Stimulated activated CD4-positive, alpha-beta T cell treated with anti-CD3 and anti-CD28 coated beads, TNF-alpha, amount 100 ng/mL, for 4 hours (primary cell): Measurements from ENCODE around the gene FCGBP.
A peak's percentile ranks its signal among the peaks of the same experiment; 100 is the strongest.
"Not testable (repeated sequence)": the region's sequence is repeated elsewhere in the genome, so short reads cannot be mapped to it uniquely, and the experiment has no call there.

ENCODE experiments used
- DNase-seq, 3 experiments: peaks; one replicate each; pipeline ENCODE4 v3.0.0-alpha.2; 2020; ENCODE audit warnings: low read depth in 3 of 3

FCGBP gene

DNA sequence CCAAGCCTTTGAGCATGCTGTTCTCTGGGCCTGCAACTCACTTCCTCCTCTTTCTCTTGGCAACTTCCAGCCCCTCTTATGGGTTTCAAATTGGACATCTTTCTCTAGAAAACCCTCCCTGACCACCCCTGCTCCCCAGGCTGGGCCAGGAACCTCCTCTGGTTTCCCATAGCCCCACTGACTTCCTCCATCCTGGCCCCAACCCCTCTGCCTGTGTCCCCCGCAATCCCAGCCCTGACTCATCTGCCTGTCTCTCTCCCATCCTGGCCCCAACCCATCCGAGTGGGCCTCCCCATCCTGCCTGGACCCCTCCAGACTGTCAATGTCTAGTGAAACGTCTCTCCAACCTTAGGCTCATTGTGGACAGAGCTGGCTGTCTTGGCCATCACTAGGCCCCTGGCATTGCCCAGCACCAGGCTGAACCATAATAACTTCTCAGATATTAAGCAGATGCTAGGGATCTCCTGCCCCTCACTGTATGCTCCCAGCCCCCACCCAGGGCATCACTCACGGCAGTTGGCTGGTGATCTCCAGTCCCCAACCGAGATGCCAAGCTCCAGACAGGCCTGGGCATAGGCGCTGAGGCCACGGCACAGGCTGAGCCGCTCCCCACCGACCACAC, 16.8 kb downstream of the FCGBP start:
- no peak for DNase-seq

DNA sequence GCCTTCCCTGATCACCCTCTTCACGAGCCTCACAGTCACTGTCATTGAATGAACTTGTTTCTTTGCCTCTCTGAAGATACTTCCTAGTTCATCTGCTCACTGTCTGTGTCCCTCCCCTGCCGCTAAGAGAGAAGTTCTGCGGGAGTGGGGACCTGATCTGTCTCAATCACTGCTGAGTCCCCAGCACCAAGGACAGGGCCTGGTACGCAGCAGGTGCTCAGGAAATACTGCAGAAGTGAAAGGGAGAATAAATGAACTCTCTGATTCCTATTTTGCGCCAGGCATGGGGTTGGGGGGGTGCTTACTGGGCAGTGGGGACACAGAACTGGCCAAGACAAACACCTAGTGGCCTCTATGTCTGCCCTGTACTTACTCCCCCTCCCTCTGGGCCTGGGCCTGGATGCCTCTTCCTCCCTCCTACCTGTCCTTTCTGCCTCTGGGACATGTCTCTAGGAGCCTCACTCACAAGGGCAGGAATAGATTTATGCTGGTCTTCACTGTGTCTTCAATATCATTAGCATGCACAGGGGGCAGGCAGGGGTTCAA, 17.5 kb downstream of the FCGBP start:
- no peak for DNase-seq

DNA sequence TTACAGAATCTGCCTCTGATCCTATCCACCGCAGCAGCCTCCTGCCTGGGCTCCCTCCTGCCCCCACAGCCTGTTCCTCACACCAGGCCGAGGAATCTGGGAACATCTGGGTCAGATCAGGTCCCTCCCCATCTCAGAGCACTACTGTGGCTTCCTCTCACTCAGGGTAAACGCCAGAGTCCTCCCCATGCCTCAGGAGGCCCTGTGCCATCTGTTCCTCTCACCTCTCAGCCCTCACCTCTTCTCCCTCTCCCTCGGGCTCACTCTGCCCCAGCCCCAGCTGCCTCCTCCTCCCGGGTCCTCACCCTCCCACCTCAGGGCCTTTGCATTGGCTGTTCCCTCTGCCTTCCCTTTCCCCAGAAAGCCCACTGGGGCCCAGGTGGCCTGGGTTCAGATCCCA, 18.2 kb downstream of the FCGBP start:
- no peak for DNase-seq

DNA sequence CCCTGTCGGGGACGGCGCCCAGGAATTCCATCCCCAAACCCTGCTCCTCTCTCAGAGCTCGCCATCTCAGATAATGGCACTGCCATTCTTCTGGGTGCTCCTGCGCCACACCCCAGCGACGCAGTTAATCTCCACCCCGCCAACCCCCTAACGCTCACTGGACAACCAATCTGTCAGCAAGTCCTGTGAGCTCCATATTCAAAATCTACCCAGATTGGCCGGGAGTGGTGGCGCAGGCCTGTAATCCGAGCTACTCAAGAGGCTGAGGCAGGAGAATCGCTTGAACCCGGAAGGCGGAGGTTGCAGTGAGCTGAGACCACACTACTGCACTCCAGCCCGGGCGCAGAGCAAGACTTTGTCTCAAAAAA, 18.6 kb downstream of the FCGBP start:
- DNase-seq: no peak

DNA sequence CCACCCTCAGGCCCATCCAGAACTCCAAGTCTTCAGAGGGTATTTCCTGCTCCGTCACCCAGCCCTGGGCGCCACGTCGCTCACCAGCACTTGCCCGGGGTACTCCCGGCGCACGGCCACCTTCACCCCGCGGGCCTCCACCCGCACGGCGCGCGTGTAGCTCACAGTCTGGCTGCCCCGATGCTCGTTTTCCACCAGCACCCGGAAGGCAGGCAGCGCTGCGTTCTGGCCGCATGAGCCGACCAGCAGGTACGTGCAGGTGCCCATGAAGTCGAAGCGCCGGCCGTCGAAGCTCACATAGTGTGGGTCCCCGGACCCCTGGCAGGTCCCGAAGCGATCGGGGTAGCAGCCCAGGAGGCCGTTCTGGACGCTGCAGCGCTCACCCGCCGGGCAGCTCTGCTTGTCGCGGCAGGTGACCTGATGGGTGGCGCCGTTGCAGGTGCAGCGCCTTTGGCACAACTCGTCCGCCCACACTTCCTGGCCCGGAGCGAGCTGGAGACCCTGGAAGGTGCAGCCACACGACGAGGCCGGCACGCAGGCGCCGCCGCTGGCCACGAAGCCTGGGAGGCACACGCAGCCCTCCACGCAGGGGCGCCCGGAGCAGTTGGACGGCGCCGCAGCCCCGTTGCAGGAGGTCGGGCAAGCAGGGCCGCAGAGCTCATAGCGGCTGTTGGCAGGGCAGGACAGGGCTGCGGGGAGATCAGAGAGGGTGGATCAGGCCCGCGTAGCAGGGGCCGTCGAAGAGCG, 19.2 kb downstream of the FCGBP start:
- DNase-seq: no peak

DNA sequence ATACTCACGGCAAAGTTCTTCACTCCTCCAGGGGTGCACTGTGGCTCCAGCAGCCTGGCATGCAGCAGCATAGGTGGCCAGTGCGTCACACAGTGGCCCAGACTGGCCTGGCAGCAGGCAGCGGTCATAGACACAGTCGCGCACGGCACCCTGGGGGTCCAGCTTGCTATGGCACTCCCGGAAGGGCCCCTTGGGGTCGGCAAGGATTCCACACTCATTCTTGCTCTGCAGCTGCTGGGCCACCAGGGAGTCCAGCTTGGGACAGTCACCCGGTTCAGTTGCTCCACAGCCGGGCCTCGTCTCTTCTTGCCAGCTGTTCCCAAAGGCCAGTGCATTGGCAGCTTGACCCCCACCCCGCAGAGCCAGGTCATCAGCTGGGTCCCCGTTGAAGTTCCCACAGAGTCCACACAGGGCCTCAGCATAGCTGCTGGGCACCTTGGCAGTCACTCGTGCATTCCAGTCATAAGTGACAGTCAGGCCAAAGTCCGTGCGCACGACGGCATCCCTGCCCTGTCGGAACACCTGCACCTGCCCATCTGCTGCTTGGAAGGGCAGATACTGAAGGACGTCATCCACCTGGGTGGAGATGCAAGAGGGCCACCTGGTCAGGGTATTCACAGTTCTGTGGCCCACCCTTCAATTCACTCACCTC, 20.6 kb downstream of the FCGBP start:
- DNase-seq: no peak

DNA sequence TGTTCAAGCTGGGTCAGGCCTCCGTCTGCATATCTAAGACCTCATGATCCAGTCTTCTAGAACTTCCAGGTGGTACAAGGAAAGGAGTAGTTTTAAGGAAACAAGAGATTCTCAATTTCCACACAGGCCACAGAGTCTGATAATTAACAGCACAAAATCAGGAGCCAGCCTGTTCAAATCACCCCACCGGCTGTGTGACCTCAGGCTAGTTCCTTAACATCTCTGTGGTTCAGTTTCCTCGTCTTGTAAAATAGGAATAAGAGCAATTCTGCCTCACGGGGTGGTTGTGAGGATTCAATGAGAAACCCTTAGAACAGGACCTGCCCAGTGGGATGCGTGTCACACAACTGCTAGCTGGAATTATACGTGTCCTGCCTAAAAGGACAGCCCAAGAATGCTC, 25.6 kb downstream of the FCGBP start:
- no peak for DNase-seq

DNA sequence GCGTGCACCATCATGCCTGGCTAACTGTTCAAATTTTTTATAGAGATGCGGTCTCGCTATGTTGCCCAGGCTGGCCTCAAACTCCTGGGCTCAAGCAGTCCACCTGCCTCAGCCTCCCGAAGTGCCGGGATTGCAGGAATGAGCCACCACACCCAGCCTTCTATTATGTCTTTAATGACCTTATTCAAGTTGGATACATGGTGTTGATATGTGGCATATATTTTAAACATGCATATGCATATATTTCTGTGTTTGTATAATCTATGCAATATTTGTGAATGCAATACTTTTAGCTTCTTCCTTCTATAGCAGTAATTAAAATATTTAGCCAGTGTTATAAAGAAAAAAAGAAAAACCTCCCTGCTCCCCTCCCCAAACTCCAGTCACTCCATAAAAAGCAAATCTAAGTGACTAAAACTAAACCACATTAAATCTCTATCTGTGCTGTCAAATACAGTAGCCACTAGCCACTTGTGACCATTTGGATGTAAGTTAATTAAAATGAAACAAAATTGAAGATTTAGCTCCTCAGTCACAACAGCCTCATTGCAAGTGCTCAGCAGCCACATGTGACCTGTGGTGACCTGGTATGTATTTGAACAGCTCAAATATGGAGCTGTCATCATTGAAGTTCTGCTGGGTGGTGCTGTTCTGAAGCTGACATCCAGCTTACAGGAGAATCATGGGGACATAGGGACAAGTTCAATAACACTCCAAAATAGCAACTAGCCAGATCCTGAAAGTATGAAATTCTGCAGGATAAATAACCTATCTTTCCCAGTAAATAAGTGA, 27.4 kb downstream of the FCGBP start:
- no peak for DNase-seq

DNA sequence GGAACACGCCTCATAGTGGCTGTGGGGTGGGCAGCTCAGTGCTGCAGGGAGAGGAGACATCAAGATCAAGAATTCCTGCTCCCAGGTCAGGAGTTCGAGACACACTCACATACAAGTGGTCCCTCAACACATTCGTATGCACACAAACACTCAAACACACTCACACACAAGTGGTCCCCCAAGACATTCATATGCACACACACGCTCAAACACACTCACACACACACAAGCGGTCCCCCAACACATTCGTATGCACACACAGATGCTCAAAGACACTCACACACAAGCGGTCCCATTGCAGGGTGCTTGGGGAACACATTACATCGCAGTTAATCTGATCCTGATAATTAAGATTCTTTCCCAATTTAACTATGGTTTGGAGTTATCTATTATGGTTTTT, 28.2 kb downstream of the FCGBP start:
- DNase-seq: no peak

DNA sequence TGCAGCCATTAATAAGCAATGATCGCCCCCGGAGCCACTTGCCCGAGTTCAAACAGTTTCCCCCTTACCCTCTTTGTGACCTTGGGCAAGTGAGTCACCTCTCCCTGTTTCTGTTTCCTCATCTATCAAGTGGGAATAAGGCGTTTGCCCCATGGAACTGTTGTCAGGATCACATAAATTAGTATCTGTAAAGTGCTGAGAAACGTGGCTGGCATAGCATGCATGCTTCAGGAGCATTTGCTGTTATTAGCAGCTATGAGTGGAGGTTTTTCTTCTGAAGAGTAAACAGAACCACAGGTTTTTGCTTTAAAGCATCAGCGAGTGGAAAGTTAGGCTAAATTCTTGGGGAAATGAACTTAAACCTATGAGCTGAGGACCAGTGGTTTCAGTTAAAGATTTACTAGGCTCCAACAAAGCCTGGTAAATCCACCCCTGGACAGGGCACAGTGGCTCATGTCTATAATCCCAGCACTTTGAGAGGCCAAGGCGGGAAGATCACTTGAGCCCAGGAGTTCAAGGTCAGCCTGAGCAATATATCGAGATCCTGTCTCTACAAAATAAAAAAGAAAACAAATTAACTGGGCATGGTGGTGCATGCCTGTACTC, 30.8 kb downstream of the FCGBP start:
- DNase-seq: not testable (repeated sequence)

DNA sequence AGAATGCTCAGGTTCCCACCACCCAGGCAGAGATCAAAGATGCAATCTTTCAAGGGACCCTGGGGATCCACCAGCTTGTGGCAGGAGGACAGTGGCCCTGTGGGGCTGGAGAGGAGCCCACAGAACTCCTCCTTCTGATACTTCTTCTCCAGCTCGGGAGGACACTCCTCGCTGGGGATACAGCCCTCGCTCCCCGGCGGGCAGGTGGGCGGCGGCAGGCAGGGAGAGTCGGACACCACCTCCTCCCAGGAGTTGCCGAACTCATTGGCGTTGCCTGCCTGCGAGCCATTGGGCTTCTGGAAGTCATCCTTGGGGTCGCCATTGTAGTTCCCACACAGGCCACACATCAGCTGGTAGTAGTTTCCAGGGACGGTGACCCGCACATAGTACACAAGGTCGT, 32.1 kb downstream of the FCGBP start:
- not testable (repeated sequence) for DNase-seq

DNA sequence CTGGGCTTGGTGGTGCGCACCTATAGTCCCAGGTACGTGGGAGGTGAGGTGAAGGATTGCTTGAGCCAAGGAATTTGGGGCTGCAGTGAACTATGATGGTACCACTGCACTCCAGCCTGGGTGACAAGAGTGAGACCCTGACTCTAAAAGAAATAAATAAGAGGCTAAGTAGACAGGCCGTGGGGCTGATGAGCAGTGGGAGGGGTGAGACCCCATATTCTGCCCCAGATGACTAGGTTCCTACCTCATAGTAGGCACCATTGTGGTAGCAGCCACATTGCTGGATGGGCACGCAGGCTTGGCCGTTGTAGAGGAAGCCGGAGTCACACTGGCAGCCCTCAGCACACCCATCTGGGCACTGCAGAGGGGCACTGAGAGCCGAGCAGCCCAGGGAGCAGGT, 32.8 kb downstream of the FCGBP start:
- not testable (repeated sequence) for DNase-seq

DNA sequence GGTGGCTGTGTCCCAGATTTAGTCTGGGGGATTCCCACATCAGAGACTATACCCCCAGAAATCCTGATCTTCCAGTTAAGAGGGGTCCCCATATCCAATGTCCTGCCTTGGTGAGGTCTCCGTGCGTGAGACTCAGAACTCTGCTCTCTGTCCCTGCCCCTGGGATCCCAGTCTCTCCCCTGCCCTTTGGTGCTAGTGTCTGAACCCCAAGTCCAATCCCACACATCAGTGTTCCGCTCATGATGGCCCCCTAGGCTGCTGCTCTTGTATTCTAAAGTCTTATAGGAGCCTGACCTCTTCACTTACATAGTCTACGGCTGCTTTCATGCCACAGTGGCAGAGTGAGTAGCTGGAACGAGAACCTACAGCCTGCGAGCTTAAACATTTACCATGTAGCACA, 35.6 kb downstream of the FCGBP start:
- DNase-seq: not testable (repeated sequence)

DNA sequence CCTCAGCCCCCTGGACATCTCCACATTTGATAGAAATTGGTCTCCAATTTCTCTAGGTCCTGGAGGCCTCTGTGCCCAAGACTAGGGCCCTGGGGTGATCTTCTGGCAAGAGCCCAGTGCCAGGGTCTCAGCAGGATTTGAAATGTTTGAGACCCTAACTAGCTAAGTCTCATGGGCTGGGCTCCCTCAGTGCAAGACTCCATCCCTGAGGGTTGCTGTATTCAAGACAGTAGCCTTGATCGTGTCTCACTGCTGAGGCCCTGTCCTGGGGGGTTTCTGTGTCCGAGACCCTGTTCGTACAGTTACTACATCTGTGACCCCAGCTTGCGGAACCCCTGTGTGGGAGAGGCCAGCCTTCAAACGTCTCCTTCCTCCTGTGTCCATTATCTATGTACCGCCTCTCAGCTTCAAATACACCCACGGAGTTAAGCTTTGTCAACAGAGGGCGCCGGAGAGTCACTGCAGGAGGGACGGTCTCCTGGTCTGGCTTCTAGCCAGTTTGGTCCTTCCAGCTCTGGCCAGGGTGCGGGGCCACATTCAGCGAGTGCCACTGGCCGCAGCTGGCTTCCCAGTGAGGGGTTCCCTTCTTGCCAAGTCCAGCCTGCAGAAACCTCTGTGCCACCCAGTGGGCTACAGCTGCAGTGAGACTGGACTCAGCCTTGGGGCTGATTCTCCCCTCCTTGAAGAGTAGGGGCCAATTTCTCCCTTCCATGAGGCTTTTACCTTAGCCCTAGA, 36.8 kb downstream of the FCGBP start:
- peak; percentile 15 to 27 (median 22) for DNase-seq

DNA sequence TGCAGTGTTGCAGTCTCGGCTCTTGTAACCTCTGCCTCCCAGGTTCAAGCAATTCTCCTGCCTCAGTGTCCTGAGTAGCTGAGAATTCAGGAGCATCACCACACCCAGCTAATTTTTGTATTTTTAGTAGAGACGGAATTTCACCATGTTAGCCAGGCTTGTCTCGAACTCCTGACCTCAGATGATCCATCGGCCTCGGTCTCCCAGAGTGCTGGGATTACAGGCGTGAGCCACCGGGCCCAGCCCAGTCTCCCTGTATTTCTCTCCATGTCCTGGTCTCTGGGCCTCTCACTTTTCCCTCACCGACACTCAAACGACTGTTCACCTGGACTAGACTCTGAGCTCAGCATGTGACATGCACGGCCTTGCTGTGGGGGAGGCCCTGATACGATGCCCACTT, 39.3 kb downstream of the FCGBP start:
- DNase-seq: not testable (repeated sequence)

DNA sequence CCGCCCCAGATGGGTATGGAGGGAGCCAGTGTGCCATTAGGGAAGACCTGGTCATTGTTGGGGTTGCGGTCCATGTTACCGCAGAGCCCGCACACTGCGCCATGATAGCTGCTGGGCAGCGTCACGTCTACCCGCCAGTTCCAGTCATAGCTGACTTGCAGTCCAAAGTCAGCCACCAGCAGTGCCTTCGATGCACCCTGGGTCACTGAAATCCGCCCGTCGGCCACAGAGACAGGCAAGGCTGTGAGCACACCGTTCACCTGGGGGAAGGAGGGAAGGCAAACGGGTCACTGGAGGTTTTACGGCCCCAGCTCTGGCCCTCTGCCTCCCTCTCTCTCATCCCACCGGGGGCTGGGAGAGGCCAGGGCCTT, 40.2 kb downstream of the FCGBP start:
- not testable (repeated sequence) for DNase-seq

DNA sequence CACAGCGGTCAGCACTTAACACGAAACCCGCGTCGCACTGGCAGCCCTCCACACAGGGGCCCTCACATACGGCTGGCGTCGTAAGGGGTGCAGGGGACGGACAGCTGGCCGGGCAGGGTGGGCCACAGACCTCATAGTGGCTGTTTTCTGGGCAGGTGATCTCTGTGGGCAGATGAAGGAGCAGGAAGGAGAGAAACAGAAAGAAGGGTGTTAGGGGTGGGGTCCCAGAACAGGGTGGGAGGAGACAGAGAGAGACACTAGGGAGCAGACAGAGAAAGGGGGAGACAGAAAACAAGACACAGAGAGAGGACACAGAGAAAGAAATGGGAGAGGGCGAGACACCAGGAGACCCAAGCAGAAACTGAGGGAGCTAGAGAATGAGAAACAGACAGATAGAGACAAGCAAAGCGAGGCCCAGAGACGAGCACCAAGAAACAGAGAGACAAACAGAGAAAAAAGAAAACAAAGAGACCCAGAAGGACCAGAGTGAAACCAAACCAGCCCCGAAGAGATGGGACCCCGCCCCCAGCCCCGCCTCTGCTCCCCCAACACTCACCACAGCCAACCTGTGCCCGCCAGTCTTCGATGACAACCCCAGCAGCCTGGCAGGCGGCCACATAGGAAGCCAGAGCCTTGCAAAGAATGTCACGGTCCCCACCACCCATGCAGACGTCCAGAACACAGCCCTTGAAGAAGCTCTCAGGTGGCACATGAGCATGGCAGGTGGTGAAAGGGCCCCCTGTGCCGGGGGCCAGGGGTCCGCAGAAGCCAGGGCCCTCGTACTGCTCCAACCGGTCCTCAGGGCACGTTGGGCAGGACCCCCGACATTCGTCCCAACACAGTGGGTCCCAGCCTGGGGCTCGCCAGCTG, 40.8 kb downstream of the FCGBP start:
- DNase-seq: not testable (repeated sequence)

DNA sequence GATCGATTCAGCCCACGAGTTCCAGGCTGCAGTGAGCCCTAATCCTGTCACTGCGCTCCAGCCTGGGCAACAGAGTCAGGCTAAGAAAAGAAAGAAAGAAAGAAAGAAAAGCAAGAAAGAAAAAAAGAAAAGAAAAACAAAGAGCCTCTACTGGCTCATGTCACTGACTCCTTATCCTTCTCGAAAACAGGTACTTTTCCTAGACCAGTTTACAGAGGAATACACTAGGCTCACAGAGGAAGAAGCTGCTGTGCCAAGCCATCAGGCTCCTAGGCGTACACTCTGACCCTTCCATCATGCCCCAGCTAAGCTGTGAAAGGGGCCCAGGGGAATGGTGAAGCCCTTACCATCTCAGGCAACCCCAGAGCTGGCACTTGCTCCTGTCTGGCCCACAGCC, 41.9 kb downstream of the FCGBP start:
- not testable (repeated sequence) for DNase-seq

DNA sequence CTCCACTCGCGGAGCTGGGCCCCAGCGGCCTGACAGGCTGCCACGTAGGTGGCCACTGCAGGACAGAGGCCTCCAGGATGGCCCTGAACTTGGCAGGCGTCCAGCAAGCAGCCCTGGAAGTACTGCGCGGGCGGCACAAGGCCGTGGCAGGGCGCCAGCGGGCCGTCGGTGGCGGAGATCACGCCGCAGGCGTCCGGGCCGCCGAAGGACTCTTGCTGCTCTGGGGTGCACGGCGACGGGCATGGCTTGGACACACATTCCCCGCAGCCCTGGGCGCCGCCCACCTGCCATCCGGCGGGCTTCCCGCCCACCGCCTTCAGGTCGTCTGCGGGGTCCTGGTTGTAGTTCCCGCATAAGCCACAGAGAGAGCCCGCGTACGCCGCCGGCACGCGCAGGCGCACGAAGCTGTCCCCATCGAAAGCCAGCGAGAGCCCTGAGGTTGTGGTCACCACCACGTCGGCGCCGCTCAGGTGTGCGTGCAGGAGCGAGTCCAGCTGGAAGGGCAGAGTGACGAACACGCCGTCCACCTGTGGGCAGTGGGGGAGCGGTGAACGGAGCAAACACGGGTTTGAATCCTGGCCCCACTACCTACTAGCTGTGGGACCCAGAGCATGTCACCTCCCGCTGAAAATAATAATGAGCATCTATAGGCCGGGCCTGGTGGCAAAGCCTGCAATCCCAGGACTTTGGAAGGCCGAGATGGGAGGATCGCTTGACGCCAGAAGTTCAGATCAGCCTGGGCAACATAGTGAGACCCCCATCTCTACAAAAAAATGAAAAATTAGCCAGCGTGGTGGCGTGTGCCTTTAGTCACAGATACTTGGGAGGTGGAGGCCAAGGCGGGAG, 42.6 kb downstream of the FCGBP start:
- not testable (repeated sequence) for DNase-seq
